ENCODE results near the gene NOP10.
"Not testable (repeated sequence)": the region's sequence is repeated elsewhere in the genome, so short reads cannot be mapped to it uniquely, and the experiment has no call there.

Gene NOP10

GRCh38 chr15:34342737-34343575 is at the start of gene NOP10, which contains the start of gene NUTM1:
NOP10 (minus strand) TSS chr15:34343136; CDS start chr15:34343073, 63 bp downstream.
NUTM1 (plus strand) TSS chr15:34343315; CDS start chr15:34343697, 382 bp downstream.
- DNase-seq, result peak; percentile 66

DNA sequence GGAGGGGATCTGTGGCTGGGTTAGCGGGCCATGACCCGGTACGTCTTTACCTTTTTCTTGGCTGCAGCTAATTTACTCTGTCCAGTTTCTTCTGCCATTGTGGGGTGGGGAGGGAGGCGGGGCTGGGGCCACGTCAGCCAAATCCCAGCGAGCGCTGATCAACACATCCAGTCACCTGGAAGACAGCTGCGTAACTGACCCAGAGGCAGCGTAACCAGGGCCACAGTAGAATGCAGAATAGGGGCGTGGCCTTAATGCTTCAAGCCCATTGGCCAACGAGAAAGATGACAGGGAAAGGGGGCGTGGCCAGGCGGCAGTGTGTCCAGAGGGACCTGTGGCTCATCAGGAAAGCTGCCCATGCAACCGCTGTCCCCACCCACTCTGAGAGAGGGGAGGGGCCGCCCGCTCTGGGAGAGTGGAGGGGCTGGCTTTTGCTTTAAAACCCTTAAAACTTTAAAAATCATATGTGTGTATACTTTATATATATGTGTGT is 46.7 kb upstream of the NOP10 start:
- not testable (repeated sequence) for DNase-seq

DNA sequence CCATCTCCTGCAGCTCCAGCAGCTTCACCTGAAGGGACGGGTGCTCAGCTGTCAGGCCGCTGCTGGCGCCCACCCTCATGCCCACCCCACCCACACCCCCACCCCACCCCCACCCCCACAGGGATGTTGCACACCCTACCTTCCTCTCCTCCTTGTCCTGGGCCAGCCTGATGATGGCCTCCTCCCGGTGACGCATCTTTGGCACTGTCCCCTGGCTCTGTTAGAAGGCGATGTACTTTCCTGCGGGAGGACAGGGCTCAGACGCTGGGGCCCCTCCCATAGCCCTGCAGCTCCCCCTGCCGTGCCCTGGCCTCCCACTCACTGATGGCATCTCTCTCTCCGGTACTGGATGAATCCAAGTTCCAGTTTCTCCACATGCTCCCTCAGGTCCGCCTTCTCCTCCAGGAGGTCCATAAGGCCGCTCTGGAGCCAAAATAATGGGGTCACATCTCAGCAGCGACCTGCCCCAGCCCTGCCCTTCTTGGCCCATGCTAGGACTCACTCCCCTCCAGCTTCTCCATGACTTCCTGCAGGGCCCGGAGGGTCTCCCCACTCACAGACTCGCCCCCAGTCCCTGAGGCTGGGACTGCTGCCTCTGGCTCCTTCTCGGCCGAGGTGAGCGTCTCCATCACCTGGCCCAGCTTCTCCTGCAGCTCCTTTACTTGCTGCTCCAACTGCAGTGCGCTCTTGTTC is 39.0 kb upstream of the NOP10 start:
- not testable (repeated sequence) for DNase-seq

DNA sequence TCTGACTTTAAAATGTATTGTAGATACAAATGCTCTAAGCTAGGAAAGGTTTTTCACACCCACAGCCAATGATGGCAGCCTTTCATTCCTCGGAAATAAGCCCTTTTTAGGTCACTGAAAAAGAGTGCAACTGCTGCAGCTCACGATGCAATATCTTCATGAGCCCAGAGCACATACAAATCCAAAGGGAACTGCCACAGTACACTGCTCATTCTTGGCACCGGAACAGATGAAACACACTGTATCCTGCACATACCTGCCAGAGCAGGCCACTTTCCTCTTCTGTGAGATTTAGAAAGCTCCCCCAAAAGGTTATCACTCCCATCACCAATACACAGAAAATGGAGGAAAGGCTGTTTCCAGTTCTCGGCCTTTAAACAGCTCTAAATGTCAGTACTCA is 37.6 kb upstream of the NOP10 start:
- DNase-seq, result not testable (repeated sequence)

DNA sequence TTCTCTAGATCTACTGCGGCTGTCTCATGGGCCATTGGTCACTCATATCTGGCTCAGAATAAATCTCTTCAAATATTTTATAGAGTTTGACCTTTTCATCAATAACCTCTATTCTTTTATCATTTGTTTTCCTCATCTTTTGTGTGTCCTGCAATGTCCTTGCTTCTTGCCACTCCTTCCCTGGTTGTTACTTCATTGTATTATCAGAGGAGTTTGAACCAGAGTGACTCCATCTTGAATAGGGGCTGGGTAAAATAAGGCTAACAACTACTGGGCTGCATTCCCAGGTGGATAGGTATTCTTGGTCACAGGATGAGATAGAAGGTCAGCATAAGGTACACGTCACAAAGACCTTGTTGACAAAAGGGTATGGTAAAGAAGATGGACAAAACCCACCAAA is 33.9 kb upstream of the NOP10 start:
- no peak for DNase-seq

DNA sequence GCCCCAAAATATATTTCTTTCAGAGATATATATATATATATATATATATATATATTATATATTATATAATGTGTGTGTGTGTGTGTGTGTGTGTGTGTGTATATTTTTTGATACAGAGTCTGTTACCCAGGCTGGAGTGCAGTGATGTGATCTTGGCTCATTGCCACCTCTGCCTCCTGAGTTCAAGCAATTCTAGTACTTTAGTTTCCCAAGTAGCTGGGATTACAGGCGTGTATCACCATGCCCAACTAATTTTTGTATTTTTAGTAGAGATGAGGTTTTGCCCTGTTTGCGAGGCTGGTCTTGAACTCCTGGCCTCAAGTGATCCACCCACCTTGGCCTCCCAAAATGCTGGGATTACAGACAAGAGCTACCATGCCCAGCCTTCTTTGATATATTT is 32.6 kb upstream of the NOP10 start:
- DNase-seq, result not testable (repeated sequence)

DNA sequence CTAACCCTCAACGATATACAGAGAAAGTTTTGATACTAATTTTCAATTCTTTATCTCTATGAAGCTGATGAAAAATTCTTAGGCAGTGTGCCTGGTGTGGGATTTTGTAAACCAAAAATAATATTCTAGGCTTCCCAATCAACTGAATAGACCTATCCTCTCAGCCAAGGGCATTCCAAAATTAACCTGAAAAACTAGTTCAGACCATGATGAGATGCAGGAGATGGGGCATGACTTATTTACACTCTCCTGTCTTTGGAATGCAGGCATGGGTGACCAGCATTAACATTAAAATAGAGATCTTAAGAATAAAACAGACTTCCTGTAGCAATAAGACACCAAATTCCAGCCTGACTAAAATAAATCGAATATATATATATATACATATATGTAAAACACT is 31.9 kb upstream of the NOP10 start:
- no peak for DNase-seq

DNA sequence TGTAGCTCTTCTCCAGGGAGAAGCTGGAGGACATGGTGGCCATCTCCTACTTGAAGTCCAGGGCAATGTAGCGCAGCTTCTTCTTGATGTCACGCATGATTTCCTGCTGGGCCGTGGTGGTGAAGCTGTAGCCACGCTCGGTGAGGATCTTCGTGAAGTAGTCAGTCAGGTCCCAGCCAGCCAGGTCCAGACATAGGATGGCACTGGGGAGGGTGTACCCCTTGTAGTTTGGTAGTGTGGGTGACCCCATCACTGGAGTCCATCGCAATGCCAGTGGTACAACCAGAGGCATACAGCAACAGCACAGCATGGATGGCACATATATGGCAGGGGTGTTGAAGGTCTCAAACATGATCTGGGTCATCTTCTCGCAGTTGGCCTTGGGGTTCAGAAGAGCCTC is 31.0 kb upstream of the NOP10 start:
- no peak for DNase-seq

DNA sequence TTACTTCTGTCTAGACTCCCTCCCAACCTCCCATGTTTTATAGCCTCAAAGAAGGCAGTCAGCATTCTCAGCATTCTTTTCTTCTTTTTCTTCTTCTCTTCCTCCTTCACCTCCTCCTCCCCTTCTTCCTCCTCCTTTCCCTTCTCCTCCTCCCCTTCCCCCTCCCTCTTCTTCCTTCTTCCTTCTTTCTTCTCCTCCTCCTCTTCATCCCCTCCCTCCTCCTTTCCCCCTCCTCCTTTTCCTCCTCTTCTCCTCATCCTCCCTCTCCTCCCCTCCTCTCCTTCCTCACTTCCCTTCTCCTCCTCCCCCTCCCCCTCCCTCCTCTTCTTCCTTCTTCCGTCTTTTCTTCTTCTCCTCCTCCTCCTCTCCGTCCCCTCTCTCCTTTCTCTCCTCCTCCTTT is 27.7 kb upstream of the NOP10 start:
- no peak for DNase-seq

- no peak for DNase-seq
These were observed 27.2 kb upstream of the NOP10 start for GRCh38 chr15:34370129-34370528.

GRCh38 chr15:34367101-34368081 is 24.5 kb upstream of the NOP10 start, which contains the start of gene LPCAT4:
LPCAT4 (minus strand) TSS chr15:34367196; CDS start chr15:34367100, 96 bp downstream.
- peak; percentile 48 for DNase-seq

- DNase-seq, result peak; percentile 16
These were observed 23.5 kb upstream of the NOP10 start for GRCh38 chr15:34366271-34367065.

DNA sequence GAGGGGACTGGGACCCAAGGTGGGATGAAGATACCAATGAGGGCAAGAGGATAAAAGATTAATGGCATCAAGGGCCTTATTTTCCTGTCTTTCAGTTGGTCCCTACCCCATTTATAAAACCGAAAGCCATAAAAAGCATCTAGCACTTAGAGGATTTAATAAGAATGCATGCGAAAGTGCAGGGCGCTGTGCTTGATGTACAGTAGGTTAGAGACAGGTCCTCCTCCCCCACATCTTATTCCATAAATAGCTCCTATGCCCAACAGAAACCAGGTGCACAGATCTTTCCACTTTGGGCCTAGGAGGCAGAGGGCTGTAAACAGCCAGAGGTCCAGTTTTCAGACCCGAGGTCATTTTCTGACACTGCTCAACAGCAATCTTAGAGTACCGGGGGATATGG is 22.9 kb upstream of the NOP10 start:
- no peak for DNase-seq

- DNase-seq, result no peak
These were observed 22.3 kb upstream of the NOP10 start for GRCh38 chr15:34365091-34365825.

DNA sequence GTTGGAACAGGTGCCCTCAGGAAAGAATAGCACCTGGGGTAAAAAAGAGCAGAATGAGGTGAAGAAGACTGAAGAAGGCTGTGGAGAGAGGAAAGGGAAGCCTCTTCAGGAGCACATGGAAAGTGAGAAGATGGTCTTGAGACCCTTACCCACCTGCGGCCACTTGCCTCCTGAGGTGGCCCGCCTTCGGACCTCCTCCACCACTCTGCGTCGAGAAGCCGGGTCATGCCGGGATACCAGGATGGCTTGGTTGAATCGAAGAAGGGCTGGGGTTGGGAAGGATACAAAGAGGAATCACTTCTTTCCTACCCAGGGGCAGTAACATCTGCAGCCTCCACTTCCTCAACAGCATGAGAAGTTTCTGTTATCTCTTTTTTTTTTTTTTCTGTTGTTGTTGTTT is 21.1 kb upstream of the NOP10 start:
- DNase-seq, result no peak

- DNase-seq, result no peak
These were observed 19.3 kb upstream of the NOP10 start for GRCh38 chr15:34362047-34362773.

DNA sequence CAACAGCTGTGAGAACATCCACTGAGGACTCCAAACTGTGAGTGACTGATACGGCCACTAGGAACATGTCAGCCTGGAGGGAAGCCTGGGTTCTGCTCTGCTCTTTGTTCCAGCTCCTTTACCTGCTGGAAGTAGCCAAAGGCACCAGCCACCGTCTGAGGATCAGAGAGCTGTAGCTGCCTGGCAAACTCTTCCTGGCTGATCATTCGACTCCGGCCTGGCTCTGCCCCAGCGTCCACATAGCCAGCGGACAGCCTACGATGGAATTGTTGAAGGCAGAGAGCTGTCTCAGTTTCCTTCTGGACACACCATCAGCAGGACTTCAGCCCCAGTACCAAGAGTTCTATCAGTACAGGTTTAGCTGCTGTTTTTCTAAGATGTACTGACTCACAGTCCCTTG is 18.3 kb upstream of the NOP10 start:
- no peak for DNase-seq

DNA sequence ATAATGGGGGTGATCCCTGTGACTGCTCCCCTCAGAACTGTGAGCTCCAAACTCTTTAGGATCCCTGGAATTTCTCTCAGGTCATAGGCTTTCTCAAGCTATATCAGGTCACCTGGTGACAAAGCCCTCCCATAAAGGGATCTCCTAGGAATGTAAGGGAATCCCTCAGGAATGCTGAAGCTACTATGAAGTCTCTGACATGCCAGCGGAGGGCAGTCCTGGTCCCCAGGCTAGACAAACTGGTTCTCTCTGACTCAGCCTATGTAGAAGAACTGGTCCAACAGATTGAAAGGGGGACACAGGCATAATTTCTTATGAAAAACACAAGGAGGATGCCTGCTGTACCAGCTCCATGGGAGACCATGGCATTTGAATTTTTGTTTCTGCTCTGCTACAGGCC is 17.4 kb upstream of the NOP10 start:
- no peak for DNase-seq

DNA sequence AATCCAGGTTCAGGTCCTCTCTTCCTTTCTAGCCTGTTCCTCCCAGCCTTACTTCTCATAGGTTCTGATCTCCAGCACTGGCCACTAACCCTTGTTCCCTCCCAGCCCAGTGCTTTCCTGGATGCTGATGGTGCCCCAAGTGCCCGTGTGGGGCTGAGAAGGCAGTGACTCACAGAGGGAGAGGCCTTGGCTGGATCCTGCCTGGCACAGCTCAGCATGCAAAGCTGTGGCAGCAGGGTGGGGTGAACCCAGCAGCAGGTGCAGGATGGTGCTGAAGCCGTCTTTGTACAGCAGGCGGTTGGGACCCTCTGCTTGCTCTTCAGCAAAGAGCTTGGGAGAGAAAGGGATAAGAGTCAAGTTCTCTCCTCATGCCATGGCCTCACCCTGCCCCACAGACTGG is 16.5 kb upstream of the NOP10 start:
- no peak for DNase-seq

GRCh38 chr15:34358948-34359347 is 16.0 kb upstream of the NOP10 start:
- DNase-seq, result no peak

All from DMS79 (cell line).